Non-pigmented ciliary epithelial cell (primary cell): Measurements from ENCODE around the gene DENND2A.
"Not testable (repeated sequence)": the region's sequence is repeated elsewhere in the genome, so short reads cannot be mapped to it uniquely, and the experiment has no call there.

ENCODE experiments used
- DNase-seq: peaks from one replicate; pipeline ENCODE4 v3.0.0-alpha.2; 2010; ENCODE audit warnings: low read depth

The DENND2A gene

GRCh38 chr7:140640727-140641523, at the start of gene DENND2A:
Gene DENND2A, minus strand, starts transcription at chr7:140640813. Its CDS starts 38,416 bp downstream, at chr7:140602397.
- DNase-seq = no peak

- no peak for DNase-seq
These were observed 48.9 kb upstream of the DENND2A start for GRCh38 chr7:140689199-140690152.

- DNase-seq = no peak
These were observed 47.7 kb upstream of the DENND2A start for GRCh38 chr7:140688341-140688740.

GRCh38 chr7:140686921-140687320, 46.3 kb upstream of the DENND2A start:
- DNase-seq = no peak

- DNase-seq = no peak
These were observed 44.9 kb upstream of the DENND2A start for GRCh38 chr7:140685407-140686087.

- DNase-seq = no peak
These were observed 43.7 kb upstream of the DENND2A start for GRCh38 chr7:140684066-140684950.

- DNase-seq = no peak
These were observed 43.0 kb upstream of the DENND2A start for GRCh38 chr7:140683657-140684056.

GRCh38 chr7:140681766-140682165, 41.2 kb upstream of the DENND2A start:
- DNase-seq = no peak

- DNase-seq = no peak
These were observed 40.3 kb upstream of the DENND2A start for GRCh38 chr7:140680886-140681285.

GRCh38 chr7:140679186-140679585, 38.6 kb upstream of the DENND2A start:
- no peak for DNase-seq

- no peak for DNase-seq
These were observed 38.2 kb upstream of the DENND2A start for GRCh38 chr7:140678816-140679130.

GRCh38 chr7:140678081-140678815, 37.6 kb upstream of the DENND2A start:
- DNase-seq = no peak

GRCh38 chr7:140677496-140677895, 36.9 kb upstream of the DENND2A start:
- no peak for DNase-seq

GRCh38 chr7:140676956-140677355, 36.3 kb upstream of the DENND2A start:
- DNase-seq = not testable (repeated sequence)

GRCh38 chr7:140676306-140676705, 35.7 kb upstream of the DENND2A start:
- no peak for DNase-seq

GRCh38 chr7:140675726-140676125, 35.1 kb upstream of the DENND2A start:
- DNase-seq = no peak

GRCh38 chr7:140674899-140675701, 34.5 kb upstream of the DENND2A start:
- DNase-seq = peak; percentile 30

- DNase-seq = no peak
These were observed 33.8 kb upstream of the DENND2A start for GRCh38 chr7:140674356-140674800.

GRCh38 chr7:140673774-140674155, 33.2 kb upstream of the DENND2A start:
- DNase-seq = no peak
